SU-DHL-6 (cell line): ENCODE results near the gene DNM1.

Experiments
- EZH2phosphoT487 ChIP-seq: fragments of 200-600 bp; sonication (generic), shearing (Covaris generic); conservative IDR thresholded peaks from 2 replicates; pipeline ENCODE4 v1.6.1; 2018; ENCODE audit warnings: mild to moderate bottlenecking, antibody characterized with exemption, low read length, moderate library complexity, mixed read lengths
- TF ChIP-seq, protein P1 (sequence below): fragments of 200-600 bp; sonication (generic); IDR thresholded peaks from one replicate; pipeline ENCODE4 v1.5.1; 2017; ENCODE audit warnings: antibody characterized with exemption, mild to moderate bottlenecking, low read length, moderate library complexity; ENCODE audit not compliant: insufficient read depth, poor library complexity, severe bottlenecking

DNA sequence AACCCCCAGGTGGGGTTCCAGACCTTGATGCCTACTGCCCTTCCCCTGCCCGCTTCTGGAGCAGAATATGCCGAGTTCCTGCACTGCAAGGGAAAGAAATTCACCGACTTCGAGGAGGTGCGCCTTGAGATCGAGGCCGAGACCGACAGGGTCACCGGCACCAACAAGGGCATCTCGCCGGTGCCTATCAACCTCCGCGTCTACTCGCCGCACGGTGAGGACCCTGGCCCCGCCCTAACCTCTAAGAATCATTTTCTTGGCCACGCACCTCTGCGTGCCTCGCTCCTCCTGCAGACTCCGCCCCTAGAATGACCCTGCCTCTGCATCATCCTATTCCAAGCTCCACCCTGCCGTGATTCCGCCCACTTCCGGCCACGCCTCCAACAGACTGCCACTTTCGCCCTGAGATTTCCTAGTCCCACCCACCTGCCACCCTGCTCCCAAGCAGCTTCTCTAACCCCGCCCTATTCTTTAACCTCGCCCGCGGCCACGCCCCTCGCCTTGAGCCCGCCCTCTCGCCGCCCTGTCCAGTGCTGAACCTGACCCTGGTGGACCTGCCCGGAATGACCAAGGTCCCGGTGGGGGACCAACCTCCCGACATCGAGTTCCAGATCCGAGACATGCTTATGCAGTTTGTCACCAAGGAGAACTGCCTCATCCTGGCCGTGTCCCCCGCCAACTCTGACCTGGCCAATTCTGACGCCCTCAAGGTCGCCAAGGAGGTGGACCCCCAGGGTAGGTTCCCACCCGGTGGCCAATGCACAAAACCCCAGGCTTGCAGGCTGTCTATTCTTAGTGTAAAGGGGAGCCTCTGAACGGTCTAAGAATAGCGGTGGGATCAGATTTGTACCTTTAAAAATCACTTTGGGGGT is 15.6 kb downstream of the DNM1 start:
- TF ChIP-seq, protein P1, sequence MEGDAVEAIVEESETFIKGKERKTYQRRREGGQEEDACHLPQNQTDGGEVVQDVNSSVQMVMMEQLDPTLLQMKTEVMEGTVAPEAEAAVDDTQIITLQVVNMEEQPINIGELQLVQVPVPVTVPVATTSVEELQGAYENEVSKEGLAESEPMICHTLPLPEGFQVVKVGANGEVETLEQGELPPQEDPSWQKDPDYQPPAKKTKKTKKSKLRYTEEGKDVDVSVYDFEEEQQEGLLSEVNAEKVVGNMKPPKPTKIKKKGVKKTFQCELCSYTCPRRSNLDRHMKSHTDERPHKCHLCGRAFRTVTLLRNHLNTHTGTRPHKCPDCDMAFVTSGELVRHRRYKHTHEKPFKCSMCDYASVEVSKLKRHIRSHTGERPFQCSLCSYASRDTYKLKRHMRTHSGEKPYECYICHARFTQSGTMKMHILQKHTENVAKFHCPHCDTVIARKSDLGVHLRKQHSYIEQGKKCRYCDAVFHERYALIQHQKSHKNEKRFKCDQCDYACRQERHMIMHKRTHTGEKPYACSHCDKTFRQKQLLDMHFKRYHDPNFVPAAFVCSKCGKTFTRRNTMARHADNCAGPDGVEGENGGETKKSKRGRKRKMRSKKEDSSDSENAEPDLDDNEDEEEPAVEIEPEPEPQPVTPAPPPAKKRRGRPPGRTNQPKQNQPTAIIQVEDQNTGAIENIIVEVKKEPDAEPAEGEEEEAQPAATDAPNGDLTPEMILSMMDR, result no peak
- TF ChIP-seq EZH2phosphoT487, result no peak
